Dermis blood vessel endothelial cell (primary cell): ENCODE measurements around the gene ERAP2. TPM values are rescaled to one million over a fixed set of nuclear protein-coding genes. Genes with fewer than 3 reads are reported as not detected.
"Not testable (repeated sequence)": the region's sequence is repeated elsewhere in the genome, so short reads cannot be mapped to it uniquely, and the experiment has no call there.

ENCODE experiments used
- DNase-seq: peaks from one replicate; pipeline ENCODE4 v3.0.0; 2010
- total RNA-seq: library from RNA; depleted of rRNA; stranded (reverse); fragments of >200 nt; gene quantifications from 2 replicates; pipeline ENCODE4 v1.2.3, GENCODE V29; 2014

Gene ERAP2
- total RNA-seq, 1 donor from 2014 or later: 132 TPM

- no peak for DNase-seq
Observed at GRCh38 chr5:96903300-96903699, 27.0 kb downstream of the ERAP2 start.

DNA sequence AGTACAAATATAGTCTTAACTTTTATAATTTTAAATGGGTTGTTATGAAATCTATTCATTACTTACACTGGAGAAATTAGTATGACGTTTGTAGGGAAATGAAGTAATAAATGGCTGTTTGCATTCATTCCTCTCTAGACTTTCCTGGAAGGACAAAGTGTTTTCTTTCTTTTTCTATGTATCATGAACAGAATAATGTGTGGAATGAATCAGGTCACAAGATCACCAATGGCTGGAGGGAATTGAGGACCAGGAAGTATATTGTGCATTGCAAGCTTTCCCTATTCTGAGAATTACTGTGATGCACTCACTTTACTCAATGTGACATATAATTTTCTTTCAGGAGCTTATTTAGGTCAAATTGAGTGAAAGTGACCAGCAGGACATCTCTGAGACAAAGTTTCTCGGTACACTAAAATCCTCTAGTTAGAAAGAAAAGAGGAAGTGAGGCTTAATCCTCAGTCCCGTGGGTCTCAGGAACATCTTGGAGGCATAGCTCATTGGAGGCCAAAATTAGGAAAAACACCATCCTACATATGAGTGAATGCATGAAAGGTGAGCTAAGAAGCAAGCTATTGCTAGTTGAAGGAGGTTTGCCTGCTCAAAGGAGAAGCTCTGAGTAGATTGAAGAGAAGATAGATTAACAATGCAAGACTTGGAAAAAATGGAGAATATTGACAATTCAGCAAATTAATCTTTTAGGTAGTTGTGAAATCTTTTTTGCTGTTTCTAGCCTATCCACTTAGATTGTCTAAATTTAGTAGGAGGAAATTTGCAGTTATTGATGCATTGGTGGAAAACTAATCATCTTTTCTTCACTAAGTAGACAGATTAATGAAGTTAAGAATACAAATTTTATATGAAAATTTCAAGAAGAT, 28.0 kb downstream of the ERAP2 start:
- no peak for DNase-seq

GRCh38 chr5:96905864-96906263, 29.6 kb downstream of the ERAP2 start:
- DNase-seq: no peak

- DNase-seq: no peak
Observed at GRCh38 chr5:96909003-96909402, 32.7 kb downstream of the ERAP2 start.

DNA sequence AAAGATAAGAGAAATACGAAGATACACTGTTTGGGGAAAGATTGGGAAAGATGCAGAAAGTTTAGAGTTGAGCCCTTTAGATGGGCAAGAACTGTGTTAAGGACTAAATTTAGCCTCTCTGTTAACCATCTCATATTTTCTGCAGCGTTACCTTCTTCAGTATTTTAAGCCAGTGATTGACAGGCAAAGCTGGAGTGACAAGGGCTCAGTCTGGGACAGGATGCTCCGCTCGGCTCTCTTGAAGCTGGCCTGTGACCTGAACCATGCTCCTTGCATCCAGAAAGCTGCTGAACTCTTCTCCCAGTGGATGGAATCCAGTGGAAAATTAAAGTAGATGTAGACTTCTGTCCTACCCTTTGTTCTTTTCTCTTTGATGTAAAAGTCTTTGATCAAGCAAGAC, 33.1 kb downstream of the ERAP2 start:
- DNase-seq: no peak

GRCh38 chr5:96911139-96911538, 34.8 kb downstream of the ERAP2 start:
- no peak for DNase-seq

DNA sequence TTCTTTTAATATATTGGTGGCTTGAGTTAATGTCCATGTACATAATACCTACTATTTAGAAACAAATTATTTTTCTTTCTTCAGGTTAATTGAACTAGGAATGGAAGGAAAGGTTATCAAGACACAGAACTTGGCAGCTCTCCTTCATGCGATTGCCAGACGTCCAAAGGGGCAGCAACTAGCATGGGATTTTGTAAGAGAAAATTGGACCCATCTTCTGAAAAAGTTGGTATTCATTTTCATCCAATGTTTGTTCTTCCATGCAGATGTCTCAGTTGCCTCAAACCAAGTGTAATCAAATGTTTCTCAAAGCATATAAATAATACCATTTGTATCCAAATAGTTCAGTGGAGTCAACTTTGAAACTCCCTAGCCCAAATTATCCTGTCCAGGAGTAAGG, 36.9 kb downstream of the ERAP2 start:
- no peak for DNase-seq

- DNase-seq: no peak
Observed at GRCh38 chr5:96919754-96920197, 43.5 kb downstream of the ERAP2 start.

DNA sequence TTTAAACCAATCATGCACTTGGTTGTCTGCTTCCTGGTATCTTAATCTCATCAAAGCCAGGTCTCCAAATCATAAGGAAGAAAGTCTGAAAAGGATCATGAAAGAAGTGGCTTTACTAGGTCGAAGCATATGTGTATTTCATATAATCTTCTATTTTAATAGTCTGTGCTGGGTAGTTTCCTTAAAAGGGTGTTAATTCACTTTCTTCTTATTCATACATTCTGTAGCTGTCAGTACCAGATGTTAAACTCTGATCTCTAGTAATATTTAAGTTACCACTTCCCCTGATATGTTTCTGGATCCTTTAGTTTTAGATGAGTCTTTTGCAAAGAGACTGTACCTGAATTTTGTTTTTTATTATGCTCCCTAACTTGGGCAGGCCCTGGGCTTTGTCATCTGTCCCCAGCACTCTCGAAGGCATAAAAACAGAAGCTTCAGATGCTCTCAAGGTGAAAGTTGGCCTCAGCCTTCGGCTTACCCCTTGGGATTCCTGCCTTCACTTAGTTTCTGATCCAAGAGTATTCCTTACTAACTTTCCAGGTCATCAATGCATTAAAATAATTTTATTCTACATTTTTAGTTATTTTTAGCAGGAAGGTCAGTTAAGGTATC, 44.5 kb downstream of the ERAP2 start:
- no peak for DNase-seq

DNA sequence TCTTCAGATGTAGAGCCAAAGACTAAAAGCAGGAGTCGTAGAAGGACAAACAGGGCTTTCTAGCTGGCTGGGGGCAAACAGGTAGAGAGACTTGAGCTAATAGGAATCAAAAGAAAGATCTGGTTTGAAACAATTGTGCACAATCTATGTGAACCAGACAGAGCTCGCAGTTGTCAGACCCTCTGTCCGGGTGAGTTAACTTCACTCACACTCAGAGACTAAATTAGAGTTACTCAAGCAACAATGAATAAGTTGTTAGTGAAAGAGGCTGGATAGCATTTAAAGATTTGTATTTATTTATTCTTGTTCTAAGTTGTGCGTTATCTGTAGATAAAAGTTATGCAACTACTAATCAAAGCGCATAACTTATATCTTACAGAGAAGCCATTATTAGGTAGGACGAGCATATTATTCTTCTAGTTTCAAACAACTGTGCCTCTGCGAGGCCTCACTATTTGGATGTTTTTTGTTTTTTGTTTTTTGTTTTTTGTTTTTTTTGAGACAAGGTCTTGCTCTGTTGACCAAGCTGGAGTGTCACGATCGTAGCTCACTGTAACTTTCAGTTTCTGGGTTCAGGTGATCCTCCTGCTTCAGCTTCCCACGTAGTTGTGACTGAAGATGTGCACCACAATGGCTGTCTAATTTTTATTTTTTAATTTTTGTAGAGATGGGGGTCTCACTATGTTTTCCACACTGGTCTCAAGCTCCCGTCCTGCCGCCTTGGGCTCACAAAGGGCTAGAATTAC, 46.4 kb downstream of the ERAP2 start:
- no peak for DNase-seq

DNA sequence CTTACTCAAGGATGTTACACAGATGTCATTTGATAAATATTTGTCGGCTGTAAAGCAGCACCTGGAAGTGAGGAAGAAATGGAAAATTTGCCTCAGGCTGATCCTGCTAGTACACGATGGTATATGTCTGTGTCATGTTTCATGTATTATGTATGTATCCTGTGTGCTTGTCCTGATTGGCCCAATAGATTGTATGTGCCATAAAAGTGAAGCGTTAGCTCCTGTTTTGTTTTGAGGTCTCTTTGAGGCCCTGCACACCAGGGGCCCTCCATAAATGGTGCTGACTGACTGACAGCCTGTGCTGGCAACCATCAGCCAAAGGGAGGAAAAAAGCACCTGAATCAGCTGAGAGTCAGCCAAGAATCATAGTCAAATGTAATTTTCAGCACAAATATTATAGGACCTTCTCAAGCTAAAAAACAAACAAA, 47.7 kb downstream of the ERAP2 start:
- DNase-seq: no peak

GRCh38 chr5:96926276-96926675, 50.0 kb downstream of the ERAP2 start:
- DNase-seq: no peak

DNA sequence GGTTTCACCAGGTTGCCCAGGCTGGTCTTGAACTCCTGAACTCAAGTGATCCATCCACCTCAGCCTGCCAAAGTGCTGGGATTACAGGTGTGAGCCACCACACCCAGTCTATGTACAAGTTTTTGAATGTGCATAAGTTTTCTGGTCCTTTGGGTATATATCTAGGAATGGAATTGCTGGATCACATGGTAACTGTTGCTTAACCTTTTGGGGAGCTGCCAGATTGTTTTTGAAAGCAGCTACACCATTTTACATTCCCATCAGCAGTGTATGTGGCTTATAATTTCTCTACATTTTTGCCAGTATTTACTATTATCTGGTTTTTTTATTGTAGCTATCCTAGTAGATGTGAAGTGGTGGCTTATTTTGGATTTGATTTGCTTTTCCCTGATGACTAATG, 50.7 kb downstream of the ERAP2 start:
- no peak for DNase-seq

- DNase-seq: no peak
Observed at GRCh38 chr5:96928931-96929708, 52.8 kb downstream of the ERAP2 start.

- DNase-seq: no peak
Observed at GRCh38 chr5:96930058-96930457, 53.8 kb downstream of the ERAP2 start.

DNA sequence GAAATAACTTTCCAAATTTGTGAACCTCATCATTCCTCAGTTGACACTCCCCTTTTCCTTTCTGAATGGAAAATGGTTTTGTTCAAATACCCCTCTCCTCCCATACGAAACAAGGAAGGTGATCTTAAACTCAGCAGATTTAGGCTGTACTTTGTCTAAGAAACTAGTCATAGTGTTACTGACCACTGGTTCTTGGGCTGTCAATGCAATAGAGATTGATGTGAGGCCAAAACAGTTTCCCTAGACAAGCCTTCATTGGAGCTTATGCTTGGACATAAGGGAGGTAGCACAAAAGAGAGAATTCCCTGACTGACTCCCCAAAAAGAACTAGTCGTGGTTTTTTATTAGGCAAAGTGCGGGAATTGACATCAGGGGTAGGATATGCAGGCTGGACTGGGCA, 54.3 kb downstream of the ERAP2 start:
- DNase-seq: no peak

DNA sequence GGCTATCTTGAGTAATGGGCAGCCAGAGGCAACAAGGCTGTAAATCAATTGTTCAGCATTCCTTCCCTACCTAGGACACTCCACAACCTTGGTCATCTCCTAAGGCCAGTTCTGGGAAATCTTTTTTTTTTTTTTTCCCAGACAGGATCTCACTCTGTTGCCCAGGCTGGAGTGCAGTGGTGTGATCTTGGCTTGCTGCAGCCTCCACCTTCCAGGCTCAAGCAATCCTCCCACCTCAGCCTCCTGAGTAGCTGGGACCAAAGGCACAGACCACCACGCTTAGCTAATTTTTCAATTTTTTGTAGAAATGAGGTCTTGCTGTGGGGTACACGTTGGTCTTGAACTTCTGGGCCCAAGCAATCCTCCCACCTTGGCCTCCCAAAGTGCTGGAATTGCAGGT, 54.7 kb downstream of the ERAP2 start:
- DNase-seq: not testable (repeated sequence)

DNA sequence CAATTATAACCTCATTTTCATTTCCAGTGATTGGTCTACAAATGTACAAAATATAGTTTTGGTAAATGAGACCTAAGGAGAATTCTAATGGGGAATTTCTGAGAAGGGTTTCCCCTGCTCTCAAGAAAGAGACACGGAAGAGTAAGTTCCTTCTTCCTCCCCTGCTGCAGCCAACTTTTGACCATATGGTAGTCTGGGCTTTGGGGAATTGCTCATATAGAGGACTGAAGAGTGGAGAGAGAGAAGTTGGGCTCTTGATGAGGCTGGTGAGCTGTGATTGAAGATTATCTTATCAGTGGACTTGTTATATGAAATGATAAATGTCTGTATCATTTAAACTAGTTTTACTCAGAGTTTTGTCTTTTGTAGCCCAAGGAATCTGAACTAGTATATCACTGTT, 55.3 kb downstream of the ERAP2 start:
- no peak for DNase-seq

- no peak for DNase-seq
Observed at GRCh38 chr5:96932026-96932425, 55.7 kb downstream of the ERAP2 start.

DNA sequence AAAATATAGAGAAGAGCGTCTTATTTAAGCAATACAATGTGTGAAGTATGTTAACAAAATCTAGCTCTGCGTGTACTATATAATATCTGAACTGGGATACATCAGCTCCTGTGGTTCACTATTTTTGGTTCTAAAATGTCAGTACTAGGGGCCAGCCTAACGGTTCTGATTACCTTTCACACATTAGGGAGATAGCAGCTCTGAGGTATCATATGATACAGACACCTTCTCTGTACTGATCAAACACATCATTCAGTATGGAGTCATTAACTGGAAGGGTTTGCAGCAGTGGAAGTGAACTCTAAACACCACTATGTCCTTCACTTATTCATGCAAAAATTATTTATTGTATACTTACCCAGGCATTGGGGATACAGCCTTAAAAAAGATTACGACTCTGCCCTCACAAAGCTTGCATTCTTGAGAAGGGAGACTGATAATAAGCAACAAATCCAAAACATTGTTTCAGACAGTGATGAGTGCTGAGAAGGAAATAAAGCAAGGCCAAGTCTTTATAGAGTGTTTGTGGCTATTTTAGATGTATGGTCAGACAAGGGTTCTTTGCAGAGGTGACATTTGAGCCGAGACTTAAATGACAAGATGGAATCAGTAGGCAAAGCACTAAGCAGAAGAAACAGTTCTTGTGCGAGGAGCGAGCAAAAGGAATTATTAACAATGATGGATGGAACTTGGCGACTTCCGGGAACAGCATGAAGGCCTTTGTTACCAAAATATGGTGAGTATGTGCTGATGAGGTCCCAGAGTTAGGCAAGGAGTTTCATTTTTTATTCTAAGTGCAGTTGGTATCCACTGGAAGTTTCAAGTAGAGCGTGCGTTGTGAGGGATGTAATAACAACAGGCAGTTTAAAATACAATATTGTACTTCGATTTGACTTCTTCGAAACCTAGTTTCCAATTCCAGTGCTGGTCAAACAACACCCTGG, 57.7 kb downstream of the ERAP2 start:
- DNase-seq: peak; percentile 15
